ENCODE measurements around the gene KCNMB2.

KCNMB2 gene

DNA sequence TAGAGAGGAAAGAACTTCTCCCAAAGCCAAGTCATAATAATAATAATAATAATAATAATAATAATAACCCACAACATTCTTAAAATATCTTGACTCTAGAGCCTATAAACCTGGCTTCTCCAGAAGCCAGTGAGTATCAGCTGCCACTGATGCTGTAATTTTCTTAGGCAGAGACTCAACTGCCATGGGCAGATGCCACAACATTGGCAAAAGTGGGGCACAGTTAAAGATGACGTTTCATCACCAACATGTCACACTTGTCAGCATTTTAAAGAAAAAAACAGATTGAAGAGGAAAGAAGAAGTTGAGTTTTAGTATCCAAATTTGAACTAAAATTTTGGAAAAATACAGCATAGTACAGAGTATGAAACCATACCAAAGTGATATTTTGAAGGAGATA is 270.4 kb downstream of the KCNMB2 start:
- H3K4me1 ChIP-seq, result no peaks in the 10 kb centered on the region
- DNase-seq, result no peak
- no peak overlapping the region for H3K4me3 ChIP-seq (ENCODE audit: low read depth, low read length)
- no peaks in the 10 kb centered on the region for H3K36me3 ChIP-seq
- H3K27me3 ChIP-seq, result no peaks in the 10 kb centered on the region
- no peaks in the 10 kb centered on the region for H3K9me3 ChIP-seq
- TF ChIP-seq, protein P1, sequence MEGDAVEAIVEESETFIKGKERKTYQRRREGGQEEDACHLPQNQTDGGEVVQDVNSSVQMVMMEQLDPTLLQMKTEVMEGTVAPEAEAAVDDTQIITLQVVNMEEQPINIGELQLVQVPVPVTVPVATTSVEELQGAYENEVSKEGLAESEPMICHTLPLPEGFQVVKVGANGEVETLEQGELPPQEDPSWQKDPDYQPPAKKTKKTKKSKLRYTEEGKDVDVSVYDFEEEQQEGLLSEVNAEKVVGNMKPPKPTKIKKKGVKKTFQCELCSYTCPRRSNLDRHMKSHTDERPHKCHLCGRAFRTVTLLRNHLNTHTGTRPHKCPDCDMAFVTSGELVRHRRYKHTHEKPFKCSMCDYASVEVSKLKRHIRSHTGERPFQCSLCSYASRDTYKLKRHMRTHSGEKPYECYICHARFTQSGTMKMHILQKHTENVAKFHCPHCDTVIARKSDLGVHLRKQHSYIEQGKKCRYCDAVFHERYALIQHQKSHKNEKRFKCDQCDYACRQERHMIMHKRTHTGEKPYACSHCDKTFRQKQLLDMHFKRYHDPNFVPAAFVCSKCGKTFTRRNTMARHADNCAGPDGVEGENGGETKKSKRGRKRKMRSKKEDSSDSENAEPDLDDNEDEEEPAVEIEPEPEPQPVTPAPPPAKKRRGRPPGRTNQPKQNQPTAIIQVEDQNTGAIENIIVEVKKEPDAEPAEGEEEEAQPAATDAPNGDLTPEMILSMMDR (IDR thresholded peaks at IDR 0.05; ENCODE audit: low read depth, low read length), result no peak

DNA sequence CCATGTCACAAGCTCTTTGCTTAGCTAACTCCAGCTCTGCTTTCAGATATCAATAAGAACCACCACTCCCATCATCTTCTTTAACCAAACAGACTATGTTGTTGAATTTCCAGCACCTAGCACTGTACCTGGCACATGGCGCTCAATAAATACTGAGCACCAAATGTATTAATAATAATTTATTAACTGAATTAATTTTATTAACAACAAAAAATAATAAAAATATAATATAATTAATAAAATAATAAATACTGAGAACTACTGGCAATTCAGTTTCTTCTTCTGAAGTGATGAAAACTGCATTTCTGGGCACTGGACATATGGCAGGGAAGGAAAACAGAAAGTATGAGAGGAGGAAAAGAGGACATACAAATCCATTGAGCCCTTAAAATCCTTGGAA is 271.5 kb downstream of the KCNMB2 start:
- Histone ChIP-seq H3K9me3 (no peaks in the 10 kb centered on the region), H3K4me1 (no peaks in the 10 kb centered on the region), H3K27me3 (no peaks in the 10 kb centered on the region), H3K4me3 (ENCODE audit: low read depth, low read length) (no peak overlapping the region), H3K36me3 (no peaks in the 10 kb centered on the region)
- no peak for DNase-seq
- TF ChIP-seq, protein P1 (IDR thresholded peaks at IDR 0.05; ENCODE audit: low read depth, low read length), result no peak

- Histone ChIP-seq H3K4me1 (no peaks in the 10 kb centered on the region), H3K36me3 (no peaks in the 10 kb centered on the region), H3K27me3 (no peaks in the 10 kb centered on the region), H3K9me3 (no peaks in the 10 kb centered on the region), H3K4me3 (ENCODE audit: low read depth, low read length) (no peak overlapping the region)
- no peak for DNase-seq
- TF ChIP-seq, protein P1 (IDR thresholded peaks at IDR 0.05; ENCODE audit: low read depth, low read length), result no peak
Observed at GRCh38 chr3:178808748-178809147, 272.5 kb downstream of the KCNMB2 start.

DNA sequence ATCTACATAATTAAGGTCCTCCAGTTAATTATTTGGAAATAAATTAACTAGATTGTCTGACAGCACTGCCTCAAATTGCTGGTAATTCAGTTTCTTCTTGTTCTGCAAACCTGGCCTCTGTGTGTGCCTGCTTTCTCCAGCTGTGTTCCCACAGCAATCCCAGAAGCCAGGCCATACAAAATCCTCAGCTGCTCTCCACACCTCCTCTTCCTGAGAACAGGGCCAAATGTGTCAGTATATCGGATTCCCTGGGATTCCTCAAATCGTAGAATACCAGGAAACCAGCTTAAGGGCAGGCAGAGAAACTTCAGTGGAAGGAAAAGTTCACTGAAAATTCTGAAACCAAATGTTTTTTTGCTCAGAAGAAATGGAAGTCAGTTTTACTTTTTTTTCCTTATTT is 273.9 kb downstream of the KCNMB2 start:
- Histone ChIP-seq H3K4me3 (ENCODE audit: low read depth, low read length) (no peak overlapping the region), H3K4me1 (no peaks in the 10 kb centered on the region), H3K27me3 (no peaks in the 10 kb centered on the region), H3K36me3 (no peaks in the 10 kb centered on the region), H3K9me3 (no peaks in the 10 kb centered on the region)
- DNase-seq, result no peak
- TF ChIP-seq, protein P1 (IDR thresholded peaks at IDR 0.05; ENCODE audit: low read depth, low read length), result no peak

- no peaks in the 10 kb centered on the region for H3K9me3 ChIP-seq
- no peaks in the 10 kb centered on the region for H3K27me3 ChIP-seq
- H3K4me1 ChIP-seq, result no peaks in the 10 kb centered on the region
- DNase-seq, result no peak
- no peak overlapping the region for H3K4me3 ChIP-seq (ENCODE audit: low read depth, low read length)
- H3K36me3 ChIP-seq, result no peaks in the 10 kb centered on the region
- TF ChIP-seq, protein P1 (IDR thresholded peaks at IDR 0.05; ENCODE audit: low read depth, low read length), result no peak
Observed at GRCh38 chr3:178822722-178823121, 286.5 kb downstream of the KCNMB2 start.

- Histone ChIP-seq H3K9me3 (no peaks in the 10 kb centered on the region), H3K4me3 (ENCODE audit: low read depth, low read length) (no peak overlapping the region)
- TF ChIP-seq, protein P1 (IDR thresholded peaks at IDR 0.05; ENCODE audit: low read depth, low read length), result no peak
Observed at GRCh38 chr3:178823150-178823549, 286.9 kb downstream of the KCNMB2 start.

More at GRCh38 chr3:178823150-178823549, 286.9 kb downstream of the KCNMB2 start:
- Histone ChIP-seq H3K27me3 (no peaks in the 10 kb centered on the region), H3K36me3 (no peaks in the 10 kb centered on the region), H3K4me1 (no peaks in the 10 kb centered on the region)
- DNase-seq, result no peak

All from BE2C (cell line).